ENCODE measurements around the gene FAM13C.

FAM13C gene

GRCh38 chr10:59361663-59362143 lies 646 bp downstream of the FAM13C start:
- DNase-seq (ENCODE audit: low read depth), result no peak

GRCh38 chr10:59360605-59361405 lies 1.5 kb downstream of the FAM13C start:
- DNase-seq (ENCODE audit: low read depth), result no peak

GRCh38 chr10:59358576-59358975 lies 3.8 kb downstream of the FAM13C start:
- DNase-seq (ENCODE audit: low read depth), result no peak

GRCh38 chr10:59354434-59354833 lies 7.9 kb downstream of the FAM13C start:
- no peak for DNase-seq (ENCODE audit: low read depth)

GRCh38 chr10:59350558-59350957 lies 11.8 kb downstream of the FAM13C start:
- no peak for DNase-seq (ENCODE audit: low read depth)

GRCh38 chr10:59346321-59346720 lies 16.0 kb downstream of the FAM13C start:
- no peak for DNase-seq (ENCODE audit: low read depth)

- no peak for DNase-seq (ENCODE audit: low read depth)
Measured at GRCh38 chr10:59342723-59343122, 19.6 kb downstream of the FAM13C start.

GRCh38 chr10:59342000-59342399 lies 20.3 kb downstream of the FAM13C start:
- no peak for DNase-seq (ENCODE audit: low read depth)

- DNase-seq (ENCODE audit: low read depth), result no peak
Measured at GRCh38 chr10:59340285-59340684, 22.1 kb downstream of the FAM13C start.

- no peak for DNase-seq (ENCODE audit: low read depth)
Measured at GRCh38 chr10:59339351-59339750, 23.0 kb downstream of the FAM13C start.

GRCh38 chr10:59337201-59337652 lies 25.1 kb downstream of the FAM13C start:
- DNase-seq (ENCODE audit: low read depth), result no peak

GRCh38 chr10:59336632-59337031 lies 25.7 kb downstream of the FAM13C start:
- DNase-seq (ENCODE audit: low read depth), result no peak

GRCh38 chr10:59335497-59335896 lies 26.9 kb downstream of the FAM13C start:
- DNase-seq (ENCODE audit: low read depth), result no peak

- no peak for DNase-seq (ENCODE audit: low read depth)
Measured at GRCh38 chr10:59333701-59334100, 28.6 kb downstream of the FAM13C start.

- DNase-seq (ENCODE audit: low read depth), result no peak
Measured at GRCh38 chr10:59332581-59332980, 29.8 kb downstream of the FAM13C start.

GRCh38 chr10:59331661-59332060 lies 30.7 kb downstream of the FAM13C start:
- DNase-seq (ENCODE audit: low read depth), result no peak

- DNase-seq (ENCODE audit: low read depth), result no peak
Measured at GRCh38 chr10:59325116-59325515, 37.2 kb downstream of the FAM13C start.

- no peak for DNase-seq (ENCODE audit: low read depth)
Measured at GRCh38 chr10:59324597-59324996, 37.8 kb downstream of the FAM13C start.

- DNase-seq (ENCODE audit: low read depth), result no peak
Measured at GRCh38 chr10:59323831-59324401, 38.4 kb downstream of the FAM13C start.

GRCh38 chr10:59323036-59323459 lies 39.3 kb downstream of the FAM13C start:
- no peak for DNase-seq (ENCODE audit: low read depth)

- no peak for DNase-seq (ENCODE audit: low read depth)
Measured at GRCh38 chr10:59322131-59322530, 40.2 kb downstream of the FAM13C start.

GRCh38 chr10:59320355-59320754 lies 42.0 kb downstream of the FAM13C start:
- no peak for DNase-seq (ENCODE audit: low read depth)

GRCh38 chr10:59319854-59320253 lies 42.5 kb downstream of the FAM13C start:
- no peak for DNase-seq (ENCODE audit: low read depth)

- no peak for DNase-seq (ENCODE audit: low read depth)
Measured at GRCh38 chr10:59317066-59317465, 45.3 kb downstream of the FAM13C start.

Measured in activated gamma-delta T cell treated with anti-CD3 and anti-CD28 coated beads, Interleukin-2, amount 50 U/mL, for 16 hours (primary cell).